ENCODE data around the gene CAND1.

Gene CAND1

GRCh38 chr12:67274186-67274585, 5.0 kb downstream of the CAND1 start:
- TF ChIP-seq, protein P1, sequence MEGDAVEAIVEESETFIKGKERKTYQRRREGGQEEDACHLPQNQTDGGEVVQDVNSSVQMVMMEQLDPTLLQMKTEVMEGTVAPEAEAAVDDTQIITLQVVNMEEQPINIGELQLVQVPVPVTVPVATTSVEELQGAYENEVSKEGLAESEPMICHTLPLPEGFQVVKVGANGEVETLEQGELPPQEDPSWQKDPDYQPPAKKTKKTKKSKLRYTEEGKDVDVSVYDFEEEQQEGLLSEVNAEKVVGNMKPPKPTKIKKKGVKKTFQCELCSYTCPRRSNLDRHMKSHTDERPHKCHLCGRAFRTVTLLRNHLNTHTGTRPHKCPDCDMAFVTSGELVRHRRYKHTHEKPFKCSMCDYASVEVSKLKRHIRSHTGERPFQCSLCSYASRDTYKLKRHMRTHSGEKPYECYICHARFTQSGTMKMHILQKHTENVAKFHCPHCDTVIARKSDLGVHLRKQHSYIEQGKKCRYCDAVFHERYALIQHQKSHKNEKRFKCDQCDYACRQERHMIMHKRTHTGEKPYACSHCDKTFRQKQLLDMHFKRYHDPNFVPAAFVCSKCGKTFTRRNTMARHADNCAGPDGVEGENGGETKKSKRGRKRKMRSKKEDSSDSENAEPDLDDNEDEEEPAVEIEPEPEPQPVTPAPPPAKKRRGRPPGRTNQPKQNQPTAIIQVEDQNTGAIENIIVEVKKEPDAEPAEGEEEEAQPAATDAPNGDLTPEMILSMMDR (IDR thresholded peaks at IDR 0.05): no peak
- no peak overlapping the region for H3K4me3 Mint-ChIP-seq
- peaks cover 66% of the 10 kb centered on the region for H3K36me3 Mint-ChIP-seq (ENCODE audit: low read depth)
- H3K9me3 Mint-ChIP-seq: no peaks in the 10 kb centered on the region
- H3K27me3 Mint-ChIP-seq (ENCODE audit: low read depth, poor library complexity): no peaks in the 10 kb centered on the region
- DNase-seq: no peak
- H3K4me1 Mint-ChIP-seq: peaks cover 55% of the 10 kb centered on the region
- no peak overlapping the region for H3K27ac Mint-ChIP-seq

DNA sequence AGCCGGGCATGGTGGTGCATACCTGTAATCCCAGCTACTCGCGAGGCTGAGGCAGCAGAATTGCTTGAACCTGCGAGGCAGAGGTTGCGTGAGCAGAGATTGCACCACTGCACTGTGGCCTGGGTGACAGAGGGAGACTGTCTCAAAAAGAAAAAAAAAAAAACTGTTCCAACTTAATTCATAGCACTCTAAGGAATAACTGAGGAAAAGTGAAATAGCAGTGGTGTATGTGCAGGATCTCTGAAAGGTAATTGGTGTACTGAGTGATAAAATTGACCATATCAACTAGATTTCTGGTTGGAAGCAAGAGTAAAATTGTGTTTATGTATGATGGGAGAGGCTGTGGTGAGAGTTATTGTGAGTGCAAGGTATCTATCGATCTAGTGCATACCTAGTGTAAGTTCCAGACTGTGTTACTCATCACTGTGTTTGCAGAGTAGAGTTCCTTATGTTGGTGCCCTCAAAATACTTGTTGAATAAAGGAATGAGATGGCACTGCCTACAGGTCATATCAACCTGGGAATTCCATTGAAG, 6.3 kb downstream of the CAND1 start:
- peaks cover 66% of the 10 kb centered on the region for H3K36me3 Mint-ChIP-seq (ENCODE audit: low read depth)
- H3K9me3 Mint-ChIP-seq: no peaks in the 10 kb centered on the region
- H3K4me3 Mint-ChIP-seq: no peak overlapping the region
- H3K27me3 Mint-ChIP-seq (ENCODE audit: low read depth, poor library complexity): no peaks in the 10 kb centered on the region
- TF ChIP-seq, protein P1 (IDR thresholded peaks at IDR 0.05): no peak
- H3K27ac Mint-ChIP-seq: peak overlapping the region; percentile 4
- no peak for DNase-seq
- H3K4me1 Mint-ChIP-seq: peaks cover 52% of the 10 kb centered on the region

- TF ChIP-seq, protein P1 (IDR thresholded peaks at IDR 0.05): no peak
- Mint-ChIP-seq H3K4me3 (no peak overlapping the region), H3K4me1 (peaks cover 46% of the 10 kb centered on the region), H3K36me3 (ENCODE audit: low read depth) (peaks cover 69% of the 10 kb centered on the region), H3K27me3 (ENCODE audit: low read depth, poor library complexity) (no peaks in the 10 kb centered on the region), H3K27ac (peak overlapping the region; percentile 24), H3K9me3 (no peaks in the 10 kb centered on the region)
- DNase-seq: no peak
Observed at GRCh38 chr12:67276421-67276820, 7.3 kb downstream of the CAND1 start.

DNA sequence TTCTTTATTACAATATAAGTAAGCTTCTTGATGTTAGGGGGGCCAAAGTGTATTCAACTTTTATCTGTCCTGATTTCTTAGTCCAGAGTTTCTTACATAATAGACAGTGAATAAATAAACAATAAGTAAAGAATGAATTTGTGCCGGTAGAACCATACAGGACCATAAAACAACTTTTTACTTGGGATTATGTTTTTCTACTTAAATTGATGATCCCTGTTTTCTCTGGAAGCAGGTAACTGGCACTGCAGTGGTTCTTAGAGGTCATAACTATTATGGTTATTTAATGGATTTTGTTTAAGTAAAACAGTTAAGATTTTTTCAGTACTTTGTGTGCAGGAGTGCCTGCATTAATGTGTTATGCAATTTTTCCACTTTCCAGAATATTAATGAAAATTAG, 10.5 kb downstream of the CAND1 start:
- Mint-ChIP-seq H3K27me3 (ENCODE audit: low read depth, poor library complexity) (no peaks in the 10 kb centered on the region), H3K4me1 (peaks cover 29% of the 10 kb centered on the region), H3K4me3 (no peak overlapping the region), H3K27ac (no peak overlapping the region), H3K9me3 (no peaks in the 10 kb centered on the region), H3K36me3 (ENCODE audit: low read depth) (peaks cover 72% of the 10 kb centered on the region)
- TF ChIP-seq, protein P1 (IDR thresholded peaks at IDR 0.05): no peak
- DNase-seq: no peak

DNA sequence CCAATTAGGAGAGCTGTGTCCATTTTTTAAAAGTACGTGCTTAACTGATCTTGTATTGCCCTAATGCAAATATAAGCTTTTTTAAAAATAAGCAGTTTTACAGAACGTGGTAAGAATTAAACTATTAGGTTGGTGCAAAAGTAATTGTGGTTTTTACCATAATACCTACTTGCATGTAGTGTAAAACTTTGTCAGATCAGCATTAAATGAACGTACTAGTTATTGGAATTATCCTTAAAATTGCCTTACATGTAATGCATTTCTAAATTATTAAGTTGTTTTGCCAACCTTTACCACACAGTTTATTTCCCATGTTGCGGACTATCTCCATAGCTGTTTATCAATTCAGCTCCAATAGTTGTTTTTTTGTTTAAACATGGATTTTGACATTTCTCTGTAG, 10.9 kb downstream of the CAND1 start:
- Mint-ChIP-seq H3K4me3 (no peak overlapping the region), H3K9me3 (no peaks in the 10 kb centered on the region), H3K4me1 (peaks cover 25% of the 10 kb centered on the region), H3K36me3 (ENCODE audit: low read depth) (peaks cover 72% of the 10 kb centered on the region), H3K27me3 (ENCODE audit: low read depth, poor library complexity) (no peaks in the 10 kb centered on the region), H3K27ac (peak overlapping the region; percentile 78)
- DNase-seq: no peak
- TF ChIP-seq, protein P1 (IDR thresholded peaks at IDR 0.05): no peak

DNA sequence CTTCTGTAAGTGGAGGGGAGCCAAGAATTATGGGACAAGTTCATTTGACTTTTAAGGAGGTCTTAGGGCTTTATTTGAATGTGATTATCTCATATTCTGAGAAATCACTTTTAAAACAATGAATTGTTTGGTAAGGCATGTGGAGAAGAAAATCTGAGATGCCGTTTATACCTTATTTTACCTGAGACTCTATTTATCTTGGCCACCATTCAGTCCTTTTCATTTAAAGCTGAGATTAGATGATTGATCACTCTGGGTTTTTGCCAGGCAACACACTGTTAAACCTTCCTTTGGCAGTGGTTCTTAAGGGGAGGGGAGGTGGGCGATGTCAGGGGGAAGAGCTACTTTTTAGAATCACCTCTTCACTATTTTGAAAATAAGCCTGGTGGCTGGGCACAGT, 11.4 kb downstream of the CAND1 start:
- Mint-ChIP-seq H3K9me3 (no peaks in the 10 kb centered on the region), H3K4me3 (no peak overlapping the region), H3K4me1 (peaks cover 20% of the 10 kb centered on the region), H3K27me3 (ENCODE audit: low read depth, poor library complexity) (no peaks in the 10 kb centered on the region), H3K36me3 (ENCODE audit: low read depth) (peaks cover 72% of the 10 kb centered on the region), H3K27ac (peak overlapping the region; percentile 78)
- no peak for DNase-seq
- TF ChIP-seq, protein P1 (IDR thresholded peaks at IDR 0.05): no peak
